Activated CD8-positive, alpha-beta memory T cell treated with anti-CD3 and anti-CD28 coated beads, Interleukin-2, amount 50 U/mL, for 24 hours (primary cell): ENCODE measurements around the gene SLC30A9.

Source experiments
- DNase-seq: peaks from one replicate; pipeline ENCODE4 v3.0.0-alpha.2; 2020; ENCODE audit errors: extremely low read depth

SLC30A9 gene

GRCh38 chr4:42136371-42136770 is 146.0 kb downstream of the SLC30A9 start:
- DNase-seq: no peak
